GM12801 (cell line): Measurements from ENCODE around the gene CREB5.

ENCODE experiments used
- CTCF ChIP-seq: IDR thresholded peaks from one replicate; pipeline ENCODE4 v1.5.1; 2011; ENCODE audit warnings: control low read depth; ENCODE audit not compliant: insufficient read length; ENCODE audit errors: extremely low read depth

Gene CREB5

GRCh38 chr7:28853834-28854749, 441.8 kb downstream of the CREB5 start:
- TF ChIP-seq CTCF: peak; percentile 53

DNA sequence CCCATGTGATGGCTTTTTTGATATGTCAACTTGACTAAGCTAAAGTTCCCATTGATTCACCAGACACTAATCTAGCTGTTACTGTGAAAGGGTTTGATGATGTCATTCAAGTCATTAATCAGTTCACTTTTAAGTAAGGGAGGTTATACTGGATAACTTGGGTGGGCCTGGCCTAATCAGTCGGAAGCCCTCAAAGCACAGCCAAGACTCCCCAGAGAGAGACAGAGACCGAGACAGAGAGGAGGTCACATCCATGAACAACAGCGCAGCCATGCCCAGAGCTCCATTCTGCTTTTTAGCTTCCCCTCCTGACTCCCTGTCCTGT, 442.4 kb downstream of the CREB5 start:
- TF ChIP-seq CTCF: no peak

- TF ChIP-seq CTCF: no peak
These were observed 443.4 kb downstream of the CREB5 start for GRCh38 chr7:28855538-28856217.

GRCh38 chr7:28856656-28857055, 444.3 kb downstream of the CREB5 start:
- no peak for TF ChIP-seq CTCF

DNA sequence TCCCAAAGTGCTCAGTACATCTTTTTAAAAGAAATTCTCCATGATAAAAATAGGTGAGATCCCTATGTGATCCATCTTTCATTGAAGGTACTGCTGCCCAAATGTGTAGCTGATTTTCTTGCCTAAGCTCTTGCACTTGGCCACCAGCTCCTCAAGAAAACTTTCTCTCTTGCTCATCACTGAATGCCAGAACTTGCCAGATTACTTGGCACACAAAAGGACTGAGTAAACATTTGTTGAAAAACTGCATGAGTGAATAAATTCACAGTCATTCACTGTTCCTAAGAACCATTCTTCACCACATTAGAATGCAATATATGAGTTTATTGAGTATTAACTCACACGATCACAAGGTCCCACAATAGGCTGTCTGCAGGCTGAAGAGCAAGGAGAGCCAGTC, 445.9 kb downstream of the CREB5 start:
- TF ChIP-seq CTCF: no peak

- no peak for TF ChIP-seq CTCF
These were observed 446.6 kb downstream of the CREB5 start for GRCh38 chr7:28858895-28859294.

- TF ChIP-seq CTCF: no peak
These were observed 449.5 kb downstream of the CREB5 start for GRCh38 chr7:28861825-28862224.
